IPS-NIHi11 (cell line): ENCODE data around the gene PURA.

Source experiments
- DNase-seq: peaks from one replicate; pipeline ENCODE4 v3.0.0; 2012; ENCODE audit warnings: mixed read lengths, low spot score

PURA gene

DNA sequence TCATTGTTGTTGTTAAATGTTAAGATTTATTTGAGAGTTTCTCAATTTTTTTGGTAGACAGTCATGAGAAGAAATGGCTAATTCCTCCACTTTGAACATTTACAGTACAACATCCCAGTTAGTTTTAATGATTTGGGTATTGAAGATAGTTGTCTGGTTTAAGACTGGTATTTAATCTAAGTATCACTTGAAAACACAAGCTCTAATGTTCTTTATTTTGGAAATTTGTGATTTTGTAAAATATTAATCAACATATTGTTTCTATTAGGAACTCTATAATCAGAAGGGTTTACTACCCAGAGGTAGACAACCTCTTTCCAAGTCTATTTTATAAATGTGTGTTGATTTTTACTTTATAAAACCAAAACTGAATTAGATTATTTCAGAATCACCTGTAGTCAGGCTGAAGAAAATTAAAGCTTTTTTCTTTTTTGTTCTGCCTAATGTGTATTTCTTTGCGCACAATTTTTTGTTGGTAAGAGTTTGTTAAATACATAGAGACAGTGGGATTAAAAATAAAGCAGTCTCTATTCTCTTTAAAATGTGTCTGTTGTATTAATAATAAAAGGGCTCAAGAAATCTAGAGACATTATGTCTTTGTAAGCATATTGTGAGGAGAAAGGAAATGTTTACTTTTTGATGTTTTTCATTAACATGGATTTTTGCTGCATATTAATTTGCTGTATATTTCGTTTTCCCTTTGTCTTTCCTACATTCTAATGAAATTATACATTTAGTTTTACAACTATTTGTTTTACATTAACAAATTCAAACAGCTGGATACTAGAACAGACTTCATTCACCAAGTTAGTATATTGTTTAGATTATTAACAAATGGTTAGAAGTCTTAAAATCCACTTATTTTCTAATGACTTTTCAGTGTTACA lies 3.9 kb upstream of the PURA start:
- DNase-seq = no peak

DNA sequence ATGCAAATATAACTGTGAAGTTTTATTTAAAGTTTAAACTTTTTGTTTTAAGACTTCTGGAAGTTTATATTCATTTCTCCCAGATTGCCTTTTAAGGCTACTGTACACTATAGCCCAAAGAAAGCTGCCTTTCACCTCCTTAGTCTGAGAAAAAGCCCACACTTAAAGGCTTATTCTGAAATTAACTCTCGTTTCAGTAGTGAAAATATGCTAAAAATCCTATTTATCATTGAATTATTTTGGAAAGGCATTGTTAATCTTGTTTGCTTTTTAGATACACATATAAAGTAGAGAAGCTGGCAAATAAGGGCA lies 3.3 kb upstream of the PURA start:
- DNase-seq = no peak

GRCh38 chr5:140111011-140111858 lies 2.7 kb upstream of the PURA start:
- DNase-seq = peak; percentile 12

GRCh38 chr5:140111859-140112551 lies 1.9 kb upstream of the PURA start:
- no peak for DNase-seq

DNA sequence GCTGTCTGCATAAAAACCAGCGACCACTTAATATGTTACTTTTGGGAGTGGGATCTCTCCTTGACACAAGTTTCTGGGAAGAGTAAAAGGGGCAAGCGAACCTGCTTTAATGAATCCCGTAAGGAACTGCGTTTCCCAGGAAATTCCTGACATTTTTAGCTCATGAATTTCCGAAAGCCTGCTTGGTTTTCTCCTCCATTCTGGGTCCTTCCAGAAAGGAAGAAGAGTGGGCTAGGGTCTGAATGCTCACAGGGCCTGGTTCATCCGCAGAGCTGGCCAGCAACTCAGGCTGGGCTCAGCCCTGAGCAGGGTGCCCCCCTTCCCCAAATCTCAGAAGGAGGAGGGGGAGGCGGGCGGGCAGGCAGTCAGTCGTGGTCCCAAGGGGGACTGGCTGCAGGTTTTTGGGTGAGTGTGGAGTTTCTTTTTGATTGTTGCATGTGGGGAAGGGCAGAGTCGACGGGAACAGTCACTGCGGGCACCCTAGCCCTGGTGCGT lies 1.2 kb upstream of the PURA start:
- peak; percentile 28 for DNase-seq

DNA sequence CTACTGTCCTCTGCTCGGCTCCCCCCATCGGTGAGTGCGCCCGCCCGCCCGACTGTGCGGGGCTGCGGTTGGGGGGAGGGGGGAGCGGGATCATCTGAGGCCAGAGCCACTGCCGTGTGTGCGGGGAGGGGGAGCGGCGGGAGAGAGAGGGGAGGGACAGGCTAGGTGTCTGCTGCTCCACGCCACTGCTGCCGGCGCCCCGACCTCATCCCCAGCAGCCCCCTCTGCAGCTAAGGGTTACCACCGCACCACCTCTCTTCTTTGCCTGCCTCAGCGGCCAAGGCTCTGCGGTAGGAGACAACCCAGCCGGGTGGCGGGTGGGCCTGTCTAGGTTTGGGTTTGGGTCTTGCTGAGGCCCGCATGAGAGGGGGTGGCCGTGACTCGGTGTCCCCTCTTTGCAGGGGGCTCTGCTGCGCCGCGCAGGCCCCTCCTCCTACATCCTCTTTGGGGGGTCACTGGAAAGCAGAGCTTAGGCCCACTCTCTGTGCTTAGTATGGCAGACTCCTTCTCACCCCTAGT lies 670 bp upstream of the PURA start:
- peak; percentile 39 for DNase-seq

DNA sequence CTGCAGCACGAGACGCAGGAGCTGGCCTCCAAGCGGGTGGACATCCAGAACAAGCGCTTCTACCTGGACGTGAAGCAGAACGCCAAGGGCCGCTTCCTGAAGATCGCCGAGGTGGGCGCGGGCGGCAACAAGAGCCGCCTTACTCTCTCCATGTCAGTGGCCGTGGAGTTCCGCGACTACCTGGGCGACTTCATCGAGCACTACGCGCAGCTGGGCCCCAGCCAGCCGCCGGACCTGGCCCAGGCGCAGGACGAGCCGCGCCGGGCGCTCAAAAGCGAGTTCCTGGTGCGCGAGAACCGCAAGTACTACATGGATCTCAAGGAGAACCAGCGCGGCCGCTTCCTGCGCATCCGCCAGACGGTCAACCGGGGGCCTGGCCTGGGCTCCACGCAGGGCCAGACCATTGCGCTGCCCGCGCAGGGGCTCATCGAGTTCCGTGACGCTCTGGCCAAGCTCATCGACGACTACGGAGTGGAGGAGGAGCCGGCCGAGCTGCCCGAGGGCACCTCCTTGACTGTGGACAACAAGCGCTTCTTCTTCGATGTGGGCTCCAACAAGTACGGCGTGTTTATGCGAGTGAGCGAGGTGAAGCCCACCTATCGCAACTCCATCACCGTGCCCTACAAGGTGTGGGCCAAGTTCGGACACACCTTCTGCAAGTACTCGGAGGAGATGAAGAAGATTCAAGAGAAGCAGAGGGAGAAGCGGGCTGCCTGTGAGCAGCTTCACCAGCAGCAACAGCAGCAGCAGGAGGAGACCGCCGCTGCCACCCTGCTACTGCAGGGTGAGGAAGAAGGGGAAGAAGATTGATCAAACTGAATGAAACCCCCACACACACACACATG lies 654 bp downstream of the PURA start:
- DNase-seq = peak; percentile 34

GRCh38 chr5:140115186-140115500 lies 1.2 kb downstream of the PURA start:
- DNase-seq = no peak

DNA sequence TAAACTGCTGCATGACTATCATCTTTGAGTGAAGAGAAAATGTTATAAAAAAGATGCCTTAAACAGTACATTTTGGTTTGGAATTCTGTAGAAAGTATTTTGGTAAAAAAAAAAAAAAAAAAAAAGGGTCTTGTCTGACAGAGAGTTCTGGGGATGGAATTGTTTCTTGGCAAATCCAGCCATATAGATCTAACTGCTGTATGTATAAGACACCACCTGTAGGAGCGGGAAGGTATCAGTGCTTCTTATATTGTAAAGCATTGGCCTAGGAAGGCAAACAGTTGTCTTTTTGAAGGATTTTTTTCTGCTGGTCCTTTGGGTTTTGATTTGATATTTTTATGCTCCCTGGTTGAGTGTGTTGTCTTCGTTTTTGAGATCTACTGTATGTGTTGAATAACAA lies 2.8 kb downstream of the PURA start:
- DNase-seq = no peak

- no peak for DNase-seq
Measured at GRCh38 chr5:140117523-140117922, 3.6 kb downstream of the PURA start.

DNA sequence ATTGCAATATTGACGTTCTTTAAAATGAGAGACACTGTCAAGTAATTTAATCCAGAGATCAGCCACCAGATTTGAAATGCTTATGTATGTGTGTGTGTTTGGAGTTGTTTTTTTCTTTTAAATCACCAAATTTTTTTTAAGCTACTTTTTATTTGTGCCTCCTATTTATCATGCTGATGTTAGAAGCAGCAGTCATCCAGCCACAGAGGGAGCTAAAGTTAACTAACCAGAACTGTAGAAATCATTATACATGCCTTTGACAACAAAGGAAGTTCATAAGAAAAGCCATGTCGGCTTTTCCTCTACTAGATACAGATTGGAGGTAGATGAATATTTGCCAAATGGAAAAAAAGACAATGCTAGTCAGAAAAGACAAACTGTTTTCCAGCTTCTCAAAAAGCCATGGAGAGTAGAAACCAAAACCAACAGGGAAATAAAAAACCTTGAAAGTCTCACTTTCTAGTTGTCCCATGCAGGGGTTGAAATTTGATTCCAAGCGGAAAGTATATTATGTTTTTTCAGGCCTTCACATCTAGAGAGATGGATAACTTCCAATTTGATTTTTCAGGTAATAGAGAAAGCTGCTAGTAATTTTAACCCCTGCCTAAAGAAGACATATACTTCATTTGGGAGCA lies 4.5 kb downstream of the PURA start:
- no peak for DNase-seq

DNA sequence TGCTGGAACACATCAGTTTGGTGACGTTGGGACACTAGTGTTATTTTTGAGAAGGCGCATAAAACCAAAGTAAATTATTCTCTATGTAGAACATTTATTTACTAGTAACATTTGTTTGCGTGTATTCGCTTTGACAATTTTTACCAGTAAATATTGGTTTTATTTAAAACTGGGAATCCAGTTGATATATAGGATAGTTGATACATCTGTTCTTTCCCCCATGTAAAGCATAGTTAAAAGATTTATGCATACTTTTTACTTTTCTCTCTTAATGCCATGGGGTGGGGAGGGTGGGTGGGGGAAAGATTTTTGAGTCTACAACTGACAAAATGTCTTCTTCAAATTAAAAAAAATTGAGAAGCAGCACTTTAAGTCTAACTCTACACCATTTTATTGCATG lies 11.7 kb downstream of the PURA start, which contains the start of gene IGIP:
TSS of gene IGIP (plus strand) at position 301 of the 400 bp plus-strand sequence. CDS start 2,540 bp downstream, outside the sequence.
- DNase-seq = no peak

GRCh38 chr5:140126315-140127012 lies 12.6 kb downstream of the PURA start:
- no peak for DNase-seq

DNA sequence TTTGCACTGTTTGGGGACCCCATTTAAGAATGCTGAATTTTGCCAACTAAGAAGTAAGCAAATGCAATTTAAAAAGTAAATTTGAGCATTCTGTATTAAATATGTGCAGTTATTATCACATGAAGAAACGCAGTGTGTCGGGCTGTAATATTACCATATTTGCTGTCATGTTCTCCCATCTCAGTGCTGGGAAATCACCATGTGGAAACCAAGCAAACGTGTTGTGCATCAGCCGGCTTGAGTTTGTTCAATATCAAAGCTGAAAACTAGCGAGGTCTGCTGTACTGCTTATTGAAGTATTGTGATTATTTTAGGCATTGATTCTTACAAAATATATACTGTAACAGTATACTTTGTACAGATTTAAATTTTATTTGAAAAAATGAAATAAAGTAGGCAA lies 14.5 kb downstream of the PURA start:
- no peak for DNase-seq

- DNase-seq = no peak
Measured at GRCh38 chr5:140130949-140131733, 17.2 kb downstream of the PURA start.

DNA sequence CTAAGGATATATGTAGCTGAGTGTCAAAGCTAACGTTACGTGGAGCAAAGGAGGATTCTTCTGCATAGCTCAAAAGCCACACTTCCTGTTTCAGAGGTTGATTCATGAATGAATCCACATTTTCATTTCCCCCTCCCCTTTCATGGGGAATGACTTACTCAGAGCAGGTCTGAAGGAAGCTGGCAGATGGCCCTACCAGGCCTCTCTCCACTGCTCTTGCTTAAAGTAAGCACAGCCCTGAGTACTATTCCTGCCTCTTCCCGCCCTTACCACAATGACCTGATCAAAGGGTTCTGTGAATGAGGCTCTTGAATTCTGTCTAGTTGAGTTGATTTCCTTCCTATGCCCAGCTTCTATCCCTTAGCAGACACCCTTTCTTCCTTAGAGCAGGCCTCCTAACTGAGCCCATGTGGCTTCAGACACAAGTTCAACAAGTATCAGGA lies 18.1 kb downstream of the PURA start:
- no peak for DNase-seq

DNA sequence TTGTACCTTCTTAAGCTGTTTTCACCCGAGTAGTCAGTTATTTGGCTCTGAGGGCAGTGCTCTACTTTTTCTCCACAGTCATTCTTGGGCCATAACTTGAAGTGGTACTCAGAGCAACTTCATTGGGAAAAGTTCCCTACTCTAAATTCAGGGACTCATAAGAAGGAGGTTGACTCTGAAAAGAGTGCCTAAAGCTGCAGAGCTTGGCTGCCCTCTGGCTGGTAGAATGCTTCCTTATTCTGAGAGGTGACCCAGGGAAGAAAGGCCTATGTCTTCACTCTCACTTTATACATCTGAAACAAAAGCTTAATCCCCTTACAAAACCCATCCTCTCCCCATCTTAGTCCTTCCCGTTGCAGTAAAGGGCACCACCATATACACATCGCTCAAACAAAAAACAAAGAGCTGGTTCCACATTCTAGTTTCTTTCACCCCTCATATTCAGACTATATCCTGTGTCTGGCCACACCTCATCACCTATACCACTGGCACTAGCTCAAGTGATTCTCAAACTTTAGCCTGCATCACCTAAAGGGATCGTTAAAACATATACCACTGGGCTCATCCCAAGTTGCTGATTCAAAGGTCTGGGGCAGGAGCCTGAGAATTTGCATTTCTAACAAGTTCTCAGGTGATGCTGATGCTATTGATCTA lies 19.7 kb downstream of the PURA start:
- DNase-seq = no peak

- no peak for DNase-seq
Measured at GRCh38 chr5:140134277-140134935, 20.5 kb downstream of the PURA start.
